Measurements from ENCODE around the gene NACC1. TPM values are rescaled to one million over a fixed set of nuclear protein-coding genes. Genes with fewer than 3 reads are reported as not detected.

The NACC1 gene
- total RNA-seq, 1 experiment from 2014 or later = 237 TPM

DNA sequence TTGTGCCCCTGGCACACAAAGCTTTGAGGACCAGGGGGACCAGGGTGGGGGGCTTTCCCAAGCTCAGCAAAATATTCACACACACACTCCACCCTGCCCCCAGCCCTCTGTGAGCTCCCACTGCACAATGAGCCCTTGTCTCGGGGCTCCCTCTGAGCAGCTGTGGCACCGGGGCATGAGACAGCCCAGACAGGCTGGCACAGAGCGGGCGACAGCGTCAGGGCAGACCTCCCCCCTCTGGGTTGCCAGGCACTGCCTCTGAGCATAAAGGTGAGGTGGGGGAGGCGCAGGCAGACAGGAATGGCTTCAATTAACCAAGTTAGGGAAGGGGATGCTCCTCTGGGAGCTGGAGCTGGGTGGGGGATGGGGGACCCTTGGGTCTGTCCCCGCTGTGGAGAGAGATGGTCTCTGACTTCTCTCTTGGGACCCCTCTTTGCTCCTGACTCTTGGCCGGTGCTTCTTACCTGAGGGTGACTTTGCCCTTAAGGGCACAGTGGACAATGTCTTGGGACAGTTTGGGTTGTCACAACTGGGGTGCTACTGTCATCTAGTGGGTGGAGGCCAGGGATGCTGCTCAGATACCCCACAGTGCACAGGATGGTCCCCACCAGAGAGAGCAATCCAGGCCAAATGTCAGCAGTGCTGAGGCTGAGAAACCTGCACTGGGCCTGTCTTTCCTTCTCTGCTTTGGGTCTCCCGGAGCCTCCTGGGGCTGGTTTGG, 45.7 kb upstream of the NACC1 start (continued):
- TF ChIP-seq ETV6 (CRISPR knock-in tag; IDR thresholded peaks at IDR 0.05) (no peak), E2F5 (CRISPR knock-in tag; IDR thresholded peaks at IDR 0.05) (no peak), GTF2I (CRISPR knock-in tag; conservative IDR thresholded peaks at IDR 0.05) (no peak), TP53 (CRISPR knock-in tag; IDR thresholded peaks at IDR 0.05) (no peak), NR2C2 (CRISPR knock-in tag; IDR thresholded peaks at IDR 0.05) (no peak), EMX1 (CRISPR knock-in tag; IDR thresholded peaks at IDR 0.05) (no peak), TEAD4 (CRISPR knock-in tag; IDR thresholded peaks at IDR 0.05) (no peak), ATF6 (CRISPR knock-in tag; IDR thresholded peaks at IDR 0.05) (no peak), ZBTB21 (CRISPR knock-in tag; IDR thresholded peaks at IDR 0.05; ENCODE audit: borderline replicate concordance) (no peak), ELF4 (CRISPR knock-in tag; IDR thresholded peaks at IDR 0.05; ENCODE audit: low read depth) (no peak), ZNF396 (CRISPR knock-in tag; IDR thresholded peaks at IDR 0.05; ENCODE audit: borderline replicate concordance) (no peak), ZNF219 (CRISPR knock-in tag; IDR thresholded peaks at IDR 0.05; ENCODE audit: borderline replicate concordance) (no peak), ZNF121 (CRISPR knock-in tag; IDR thresholded peaks at IDR 0.05) (no peak)
- TF ChIP-seq, protein P1, sequence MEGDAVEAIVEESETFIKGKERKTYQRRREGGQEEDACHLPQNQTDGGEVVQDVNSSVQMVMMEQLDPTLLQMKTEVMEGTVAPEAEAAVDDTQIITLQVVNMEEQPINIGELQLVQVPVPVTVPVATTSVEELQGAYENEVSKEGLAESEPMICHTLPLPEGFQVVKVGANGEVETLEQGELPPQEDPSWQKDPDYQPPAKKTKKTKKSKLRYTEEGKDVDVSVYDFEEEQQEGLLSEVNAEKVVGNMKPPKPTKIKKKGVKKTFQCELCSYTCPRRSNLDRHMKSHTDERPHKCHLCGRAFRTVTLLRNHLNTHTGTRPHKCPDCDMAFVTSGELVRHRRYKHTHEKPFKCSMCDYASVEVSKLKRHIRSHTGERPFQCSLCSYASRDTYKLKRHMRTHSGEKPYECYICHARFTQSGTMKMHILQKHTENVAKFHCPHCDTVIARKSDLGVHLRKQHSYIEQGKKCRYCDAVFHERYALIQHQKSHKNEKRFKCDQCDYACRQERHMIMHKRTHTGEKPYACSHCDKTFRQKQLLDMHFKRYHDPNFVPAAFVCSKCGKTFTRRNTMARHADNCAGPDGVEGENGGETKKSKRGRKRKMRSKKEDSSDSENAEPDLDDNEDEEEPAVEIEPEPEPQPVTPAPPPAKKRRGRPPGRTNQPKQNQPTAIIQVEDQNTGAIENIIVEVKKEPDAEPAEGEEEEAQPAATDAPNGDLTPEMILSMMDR (IDR thresholded peaks at IDR 0.05) = no peak
- TF ChIP-seq, protein P2, sequence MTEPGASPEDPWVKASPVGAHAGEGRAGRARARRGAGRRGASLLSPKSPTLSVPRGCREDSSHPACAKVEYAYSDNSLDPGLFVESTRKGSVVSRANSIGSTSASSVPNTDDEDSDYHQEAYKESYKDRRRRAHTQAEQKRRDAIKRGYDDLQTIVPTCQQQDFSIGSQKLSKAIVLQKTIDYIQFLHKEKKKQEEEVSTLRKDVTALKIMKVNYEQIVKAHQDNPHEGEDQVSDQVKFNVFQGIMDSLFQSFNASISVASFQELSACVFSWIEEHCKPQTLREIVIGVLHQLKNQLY (CRISPR knock-in tag; IDR thresholded peaks at IDR 0.05) = no peak

- H3K9me3 Mint-ChIP-seq = no peaks in the 10 kb centered on the region
- no peak for DNase-seq (ENCODE audit: low spot score)
- no peak overlapping the region for H3K4me3 Mint-ChIP-seq
- TF ChIP-seq SOX15 (CRISPR knock-in tag; IDR thresholded peaks at IDR 0.05) (no peak), ETV6 (CRISPR knock-in tag; IDR thresholded peaks at IDR 0.05) (no peak), JAZF1 (CRISPR knock-in tag; IDR thresholded peaks at IDR 0.05) (no peak), HMGA2 (CRISPR knock-in tag; IDR thresholded peaks at IDR 0.05) (no peak), CREB1 (CRISPR knock-in tag; IDR thresholded peaks at IDR 0.05) (no peak), JUN (CRISPR knock-in tag; IDR thresholded peaks at IDR 0.05) (no peak), MXD4 (CRISPR knock-in tag; IDR thresholded peaks at IDR 0.05; ENCODE audit: borderline replicate concordance) (no peak), ZNF263 (CRISPR knock-in tag; IDR thresholded peaks at IDR 0.05; ENCODE audit: low read depth) (no peak), ELF4 (CRISPR knock-in tag; IDR thresholded peaks at IDR 0.05; ENCODE audit: low read depth) (no peak)
- TF ChIP-seq, protein P3, sequence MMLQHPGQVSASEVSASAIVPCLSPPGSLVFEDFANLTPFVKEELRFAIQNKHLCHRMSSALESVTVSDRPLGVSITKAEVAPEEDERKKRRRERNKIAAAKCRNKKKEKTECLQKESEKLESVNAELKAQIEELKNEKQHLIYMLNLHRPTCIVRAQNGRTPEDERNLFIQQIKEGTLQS (CRISPR knock-in tag; conservative IDR thresholded peaks at IDR 0.05) = no peak
- TF ChIP-seq, protein P4, sequence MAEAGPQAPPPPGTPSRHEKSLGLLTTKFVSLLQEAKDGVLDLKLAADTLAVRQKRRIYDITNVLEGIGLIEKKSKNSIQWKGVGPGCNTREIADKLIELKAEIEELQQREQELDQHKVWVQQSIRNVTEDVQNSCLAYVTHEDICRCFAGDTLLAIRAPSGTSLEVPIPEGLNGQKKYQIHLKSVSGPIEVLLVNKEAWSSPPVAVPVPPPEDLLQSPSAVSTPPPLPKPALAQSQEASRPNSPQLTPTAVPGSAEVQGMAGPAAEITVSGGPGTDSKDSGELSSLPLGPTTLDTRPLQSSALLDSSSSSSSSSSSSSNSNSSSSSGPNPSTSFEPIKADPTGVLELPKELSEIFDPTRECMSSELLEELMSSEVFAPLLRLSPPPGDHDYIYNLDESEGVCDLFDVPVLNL (CRISPR knock-in tag; IDR thresholded peaks at IDR 0.05; ENCODE audit: borderline replicate concordance, low read depth) = no peak
- TF ChIP-seq, protein P5, sequence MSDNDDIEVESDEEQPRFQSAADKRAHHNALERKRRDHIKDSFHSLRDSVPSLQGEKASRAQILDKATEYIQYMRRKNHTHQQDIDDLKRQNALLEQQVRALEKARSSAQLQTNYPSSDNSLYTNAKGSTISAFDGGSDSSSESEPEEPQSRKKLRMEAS (CRISPR knock-in tag; IDR thresholded peaks at IDR 0.05) = no peak
- TF ChIP-seq, protein P6, sequence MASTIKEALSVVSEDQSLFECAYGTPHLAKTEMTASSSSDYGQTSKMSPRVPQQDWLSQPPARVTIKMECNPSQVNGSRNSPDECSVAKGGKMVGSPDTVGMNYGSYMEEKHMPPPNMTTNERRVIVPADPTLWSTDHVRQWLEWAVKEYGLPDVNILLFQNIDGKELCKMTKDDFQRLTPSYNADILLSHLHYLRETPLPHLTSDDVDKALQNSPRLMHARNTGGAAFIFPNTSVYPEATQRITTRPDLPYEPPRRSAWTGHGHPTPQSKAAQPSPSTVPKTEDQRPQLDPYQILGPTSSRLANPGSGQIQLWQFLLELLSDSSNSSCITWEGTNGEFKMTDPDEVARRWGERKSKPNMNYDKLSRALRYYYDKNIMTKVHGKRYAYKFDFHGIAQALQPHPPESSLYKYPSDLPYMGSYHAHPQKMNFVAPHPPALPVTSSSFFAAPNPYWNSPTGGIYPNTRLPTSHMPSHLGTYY (CRISPR knock-in tag; IDR thresholded peaks at IDR 0.05) = no peak
- ChIA-PET CTCF (interaction anchor here (1.2 to 20.5 kb wide), 6 partner anchors 15 to 108 kb away, joined by 6 to 294 read pairs (median 12); no protein-coding TSS in a partner anchor), POLR2A (no interaction called here)
- ATAC-seq = no peak
- H3K36me3 Mint-ChIP-seq = no peaks in the 10 kb centered on the region
- no peak overlapping the region for H3K27ac Mint-ChIP-seq
- peaks cover 34% of the 10 kb centered on the region for H3K27me3 Mint-ChIP-seq (ENCODE audit: low read depth)
- H3K4me1 Mint-ChIP-seq = peaks cover 16% of the 10 kb centered on the region
Measured at GRCh38 chr19:13073263-13073662, 44.8 kb upstream of the NACC1 start.
